Measurements from ENCODE around the gene LMBR1L. TPM values are rescaled to one million over a fixed set of nuclear protein-coding genes. Genes with fewer than 3 reads are reported as not detected.

The LMBR1L gene
- total RNA-seq, 1 experiment from 2014 or later, result 78.2 TPM

DNA sequence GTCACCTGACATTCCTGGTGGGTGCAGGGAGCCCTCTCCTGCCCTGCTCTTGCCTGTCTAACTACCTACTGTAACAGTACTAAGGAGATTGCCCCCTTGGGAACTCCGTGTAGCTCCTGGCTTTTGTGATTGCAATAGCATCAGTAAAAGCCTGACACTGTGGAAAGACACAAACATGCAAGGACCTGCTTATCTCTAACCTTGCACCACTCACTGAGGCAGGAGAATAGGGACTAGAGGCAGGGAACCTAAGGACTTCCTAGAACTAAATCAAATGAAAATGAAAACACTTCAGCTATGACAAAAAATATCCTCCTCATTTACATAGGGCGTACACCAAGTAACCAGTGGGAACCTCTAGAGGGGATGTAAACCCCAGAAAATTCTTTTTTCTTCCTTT is 49.8 kb upstream of the LMBR1L start:
- Mint-ChIP-seq H3K9me3 (peaks cover 5% of the 10 kb centered on the region), H3K36me3 (no peaks in the 10 kb centered on the region), H3K27me3 (ENCODE audit: low read depth) (no peaks in the 10 kb centered on the region), H3K4me3 (no peak overlapping the region), H3K4me1 (0 out of 2 replicates have a peak, but pooled peaks cover 7% of the 10 kb centered on the region), H3K27ac (no peak overlapping the region)
- CTCF ChIA-PET, result interaction anchor here (1.6 kb wide), 1 partner anchor 30 kb away, joined by 3 read pairs; no protein-coding TSS in a partner anchor
- ATAC-seq (no peak), DNase-seq (ENCODE audit: low spot score) (no peak)
- no peak for TF ChIP-seq MXD4 (CRISPR knock-in tag; IDR thresholded peaks at IDR 0.05; ENCODE audit: borderline replicate concordance)
- no peak for TF ChIP-seq GTF2I (CRISPR knock-in tag; conservative IDR thresholded peaks at IDR 0.05)
- no peak for TF ChIP-seq NR3C1 (CRISPR knock-in tag; conservative IDR thresholded peaks at IDR 0.05; ENCODE audit: low read depth)
- no peak for TF ChIP-seq MYBL2 (CRISPR knock-in tag; IDR thresholded peaks at IDR 0.05)
- no peak for TF ChIP-seq ZNF416 (CRISPR knock-in tag; IDR thresholded peaks at IDR 0.05)
- TF ChIP-seq ZNF396 (CRISPR knock-in tag; IDR thresholded peaks at IDR 0.05; ENCODE audit: borderline replicate concordance), result no peak
- no peak for TF ChIP-seq ELF4 (CRISPR knock-in tag; IDR thresholded peaks at IDR 0.05; ENCODE audit: low read depth)
- no peak for TF ChIP-seq RORB (CRISPR knock-in tag; IDR thresholded peaks at IDR 0.05)
- TF ChIP-seq, protein P1, sequence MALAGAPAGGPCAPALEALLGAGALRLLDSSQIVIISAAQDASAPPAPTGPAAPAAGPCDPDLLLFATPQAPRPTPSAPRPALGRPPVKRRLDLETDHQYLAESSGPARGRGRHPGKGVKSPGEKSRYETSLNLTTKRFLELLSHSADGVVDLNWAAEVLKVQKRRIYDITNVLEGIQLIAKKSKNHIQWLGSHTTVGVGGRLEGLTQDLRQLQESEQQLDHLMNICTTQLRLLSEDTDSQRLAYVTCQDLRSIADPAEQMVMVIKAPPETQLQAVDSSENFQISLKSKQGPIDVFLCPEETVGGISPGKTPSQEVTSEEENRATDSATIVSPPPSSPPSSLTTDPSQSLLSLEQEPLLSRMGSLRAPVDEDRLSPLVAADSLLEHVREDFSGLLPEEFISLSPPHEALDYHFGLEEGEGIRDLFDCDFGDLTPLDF (CRISPR knock-in tag; IDR thresholded peaks at IDR 0.05), result no peak
- no peak for TF ChIP-seq ZNF317 (CRISPR knock-in tag; IDR thresholded peaks at IDR 0.05; ENCODE audit: borderline replicate concordance, low read depth)
- TF ChIP-seq NR1H2 (CRISPR knock-in tag; IDR thresholded peaks at IDR 0.05), result no peak
- TF ChIP-seq, protein P2, sequence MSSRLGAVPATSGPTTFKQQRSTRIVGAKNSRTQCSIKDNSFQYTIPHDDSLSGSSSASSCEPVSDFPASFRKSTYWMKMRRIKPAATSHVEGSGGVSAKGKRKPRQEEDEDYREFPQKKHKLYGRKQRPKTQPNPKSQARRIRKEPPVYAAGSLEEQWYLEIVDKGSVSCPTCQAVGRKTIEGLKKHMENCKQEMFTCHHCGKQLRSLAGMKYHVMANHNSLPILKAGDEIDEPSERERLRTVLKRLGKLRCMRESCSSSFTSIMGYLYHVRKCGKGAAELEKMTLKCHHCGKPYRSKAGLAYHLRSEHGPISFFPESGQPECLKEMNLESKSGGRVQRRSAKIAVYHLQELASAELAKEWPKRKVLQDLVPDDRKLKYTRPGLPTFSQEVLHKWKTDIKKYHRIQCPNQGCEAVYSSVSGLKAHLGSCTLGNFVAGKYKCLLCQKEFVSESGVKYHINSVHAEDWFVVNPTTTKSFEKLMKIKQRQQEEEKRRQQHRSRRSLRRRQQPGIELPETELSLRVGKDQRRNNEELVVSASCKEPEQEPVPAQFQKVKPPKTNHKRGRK (CRISPR knock-in tag; IDR thresholded peaks at IDR 0.05; ENCODE audit: borderline replicate concordance), result no peak
- TF ChIP-seq NR2C2 (CRISPR knock-in tag; IDR thresholded peaks at IDR 0.05), result no peak
- TF ChIP-seq, protein P3, sequence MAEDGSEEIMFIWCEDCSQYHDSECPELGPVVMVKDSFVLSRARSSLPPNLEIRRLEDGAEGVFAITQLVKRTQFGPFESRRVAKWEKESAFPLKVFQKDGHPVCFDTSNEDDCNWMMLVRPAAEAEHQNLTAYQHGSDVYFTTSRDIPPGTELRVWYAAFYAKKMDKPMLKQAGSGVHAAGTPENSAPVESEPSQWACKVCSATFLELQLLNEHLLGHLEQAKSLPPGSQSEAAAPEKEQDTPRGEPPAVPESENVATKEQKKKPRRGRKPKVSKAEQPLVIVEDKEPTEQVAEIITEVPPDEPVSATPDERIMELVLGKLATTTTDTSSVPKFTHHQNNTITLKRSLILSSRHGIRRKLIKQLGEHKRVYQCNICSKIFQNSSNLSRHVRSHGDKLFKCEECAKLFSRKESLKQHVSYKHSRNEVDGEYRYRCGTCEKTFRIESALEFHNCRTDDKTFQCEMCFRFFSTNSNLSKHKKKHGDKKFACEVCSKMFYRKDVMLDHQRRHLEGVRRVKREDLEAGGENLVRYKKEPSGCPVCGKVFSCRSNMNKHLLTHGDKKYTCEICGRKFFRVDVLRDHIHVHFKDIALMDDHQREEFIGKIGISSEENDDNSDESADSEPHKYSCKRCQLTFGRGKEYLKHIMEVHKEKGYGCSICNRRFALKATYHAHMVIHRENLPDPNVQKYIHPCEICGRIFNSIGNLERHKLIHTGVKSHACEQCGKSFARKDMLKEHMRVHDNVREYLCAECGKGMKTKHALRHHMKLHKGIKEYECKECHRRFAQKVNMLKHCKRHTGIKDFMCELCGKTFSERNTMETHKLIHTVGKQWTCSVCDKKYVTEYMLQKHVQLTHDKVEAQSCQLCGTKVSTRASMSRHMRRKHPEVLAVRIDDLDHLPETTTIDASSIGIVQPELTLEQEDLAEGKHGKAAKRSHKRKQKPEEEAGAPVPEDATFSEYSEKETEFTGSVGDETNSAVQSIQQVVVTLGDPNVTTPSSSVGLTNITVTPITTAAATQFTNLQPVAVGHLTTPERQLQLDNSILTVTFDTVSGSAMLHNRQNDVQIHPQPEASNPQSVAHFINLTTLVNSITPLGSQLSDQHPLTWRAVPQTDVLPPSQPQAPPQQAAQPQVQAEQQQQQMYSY (CRISPR knock-in tag; IDR thresholded peaks at IDR 0.05), result no peak
- POLR2A ChIA-PET, result no interaction called here

DNA sequence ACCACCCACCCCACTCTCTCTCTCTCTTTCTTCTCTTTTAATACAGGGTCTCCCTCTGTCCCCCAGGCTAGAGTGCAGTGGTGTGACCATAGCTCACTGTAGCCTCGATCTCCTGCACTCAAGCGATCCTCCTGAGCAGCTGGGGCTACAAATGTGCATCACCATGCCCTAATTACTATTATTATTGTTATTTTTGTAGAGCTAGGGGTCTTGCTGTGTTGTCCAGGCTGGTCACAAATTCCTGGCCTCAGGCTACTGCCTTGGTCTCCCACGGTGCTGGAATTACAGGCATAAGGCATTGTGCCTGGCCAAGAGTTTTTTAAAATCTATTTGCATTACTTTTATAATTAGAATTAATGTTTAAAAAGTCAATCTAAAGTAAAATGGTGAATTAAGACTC is 43.6 kb upstream of the LMBR1L start:
- CTCF ChIA-PET, result no interaction called here
- no peak for DNase-seq (ENCODE audit: low spot score)
- no peak overlapping the region for H3K27ac Mint-ChIP-seq
- no peak overlapping the region for H3K4me3 Mint-ChIP-seq
- H3K4me1 Mint-ChIP-seq, result no peaks in the 10 kb centered on the region
- H3K36me3 Mint-ChIP-seq, result no peaks in the 10 kb centered on the region
- POLR2A ChIA-PET, result no interaction called here
- no peaks in the 10 kb centered on the region for H3K27me3 Mint-ChIP-seq (ENCODE audit: low read depth)
- ATAC-seq, result no peak
- H3K9me3 Mint-ChIP-seq, result no peaks in the 10 kb centered on the region
- TF ChIP-seq ATF1 (CRISPR knock-in tag; IDR thresholded peaks at IDR 0.05) (no peak), NFYB (CRISPR knock-in tag; conservative IDR thresholded peaks at IDR 0.05; ENCODE audit: low read depth) (no peak), ZNF423 (CRISPR knock-in tag; IDR thresholded peaks at IDR 0.05) (no peak), MXD4 (CRISPR knock-in tag; IDR thresholded peaks at IDR 0.05; ENCODE audit: borderline replicate concordance) (no peak), ZNF317 (CRISPR knock-in tag; IDR thresholded peaks at IDR 0.05; ENCODE audit: borderline replicate concordance, low read depth) (no peak)
- TF ChIP-seq, protein P4, sequence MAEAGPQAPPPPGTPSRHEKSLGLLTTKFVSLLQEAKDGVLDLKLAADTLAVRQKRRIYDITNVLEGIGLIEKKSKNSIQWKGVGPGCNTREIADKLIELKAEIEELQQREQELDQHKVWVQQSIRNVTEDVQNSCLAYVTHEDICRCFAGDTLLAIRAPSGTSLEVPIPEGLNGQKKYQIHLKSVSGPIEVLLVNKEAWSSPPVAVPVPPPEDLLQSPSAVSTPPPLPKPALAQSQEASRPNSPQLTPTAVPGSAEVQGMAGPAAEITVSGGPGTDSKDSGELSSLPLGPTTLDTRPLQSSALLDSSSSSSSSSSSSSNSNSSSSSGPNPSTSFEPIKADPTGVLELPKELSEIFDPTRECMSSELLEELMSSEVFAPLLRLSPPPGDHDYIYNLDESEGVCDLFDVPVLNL (CRISPR knock-in tag; IDR thresholded peaks at IDR 0.05; ENCODE audit: borderline replicate concordance, low read depth), result no peak
- TF ChIP-seq, protein P5, sequence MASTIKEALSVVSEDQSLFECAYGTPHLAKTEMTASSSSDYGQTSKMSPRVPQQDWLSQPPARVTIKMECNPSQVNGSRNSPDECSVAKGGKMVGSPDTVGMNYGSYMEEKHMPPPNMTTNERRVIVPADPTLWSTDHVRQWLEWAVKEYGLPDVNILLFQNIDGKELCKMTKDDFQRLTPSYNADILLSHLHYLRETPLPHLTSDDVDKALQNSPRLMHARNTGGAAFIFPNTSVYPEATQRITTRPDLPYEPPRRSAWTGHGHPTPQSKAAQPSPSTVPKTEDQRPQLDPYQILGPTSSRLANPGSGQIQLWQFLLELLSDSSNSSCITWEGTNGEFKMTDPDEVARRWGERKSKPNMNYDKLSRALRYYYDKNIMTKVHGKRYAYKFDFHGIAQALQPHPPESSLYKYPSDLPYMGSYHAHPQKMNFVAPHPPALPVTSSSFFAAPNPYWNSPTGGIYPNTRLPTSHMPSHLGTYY (CRISPR knock-in tag; IDR thresholded peaks at IDR 0.05), result no peak
- TF ChIP-seq, protein P6, sequence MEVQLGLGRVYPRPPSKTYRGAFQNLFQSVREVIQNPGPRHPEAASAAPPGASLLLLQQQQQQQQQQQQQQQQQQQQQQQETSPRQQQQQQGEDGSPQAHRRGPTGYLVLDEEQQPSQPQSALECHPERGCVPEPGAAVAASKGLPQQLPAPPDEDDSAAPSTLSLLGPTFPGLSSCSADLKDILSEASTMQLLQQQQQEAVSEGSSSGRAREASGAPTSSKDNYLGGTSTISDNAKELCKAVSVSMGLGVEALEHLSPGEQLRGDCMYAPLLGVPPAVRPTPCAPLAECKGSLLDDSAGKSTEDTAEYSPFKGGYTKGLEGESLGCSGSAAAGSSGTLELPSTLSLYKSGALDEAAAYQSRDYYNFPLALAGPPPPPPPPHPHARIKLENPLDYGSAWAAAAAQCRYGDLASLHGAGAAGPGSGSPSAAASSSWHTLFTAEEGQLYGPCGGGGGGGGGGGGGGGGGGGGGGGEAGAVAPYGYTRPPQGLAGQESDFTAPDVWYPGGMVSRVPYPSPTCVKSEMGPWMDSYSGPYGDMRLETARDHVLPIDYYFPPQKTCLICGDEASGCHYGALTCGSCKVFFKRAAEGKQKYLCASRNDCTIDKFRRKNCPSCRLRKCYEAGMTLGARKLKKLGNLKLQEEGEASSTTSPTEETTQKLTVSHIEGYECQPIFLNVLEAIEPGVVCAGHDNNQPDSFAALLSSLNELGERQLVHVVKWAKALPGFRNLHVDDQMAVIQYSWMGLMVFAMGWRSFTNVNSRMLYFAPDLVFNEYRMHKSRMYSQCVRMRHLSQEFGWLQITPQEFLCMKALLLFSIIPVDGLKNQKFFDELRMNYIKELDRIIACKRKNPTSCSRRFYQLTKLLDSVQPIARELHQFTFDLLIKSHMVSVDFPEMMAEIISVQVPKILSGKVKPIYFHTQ (CRISPR knock-in tag; IDR thresholded peaks at IDR 0.05), result no peak
